Kidney capillary endothelial cell (primary cell): ENCODE measurements around the gene PGGHG.
"Not testable (repeated sequence)": the region's sequence is repeated elsewhere in the genome, so short reads cannot be mapped to it uniquely, and the experiment has no call there.

Source experiments
- DNase-seq: peaks from one replicate; pipeline ENCODE4 v3.0.0-alpha.2; 2018; ENCODE audit warnings: low spot score

Gene PGGHG

GRCh38 chr11:285021-285893 is 3.7 kb upstream of the PGGHG start:
- no peak for DNase-seq

GRCh38 chr11:285894-286220 is 3.1 kb upstream of the PGGHG start:
- DNase-seq: no peak

GRCh38 chr11:286977-287820 is 1.7 kb upstream of the PGGHG start:
- not testable (repeated sequence) for DNase-seq

- no peak for DNase-seq
Observed at GRCh38 chr11:287821-288477, 977 bp upstream of the PGGHG start.

GRCh38 chr11:289398-289711 is 429 bp downstream of the PGGHG start:
- no peak for DNase-seq

GRCh38 chr11:289712-290620 is 1.0 kb downstream of the PGGHG start:
- DNase-seq: no peak

GRCh38 chr11:290621-291231 is 1.8 kb downstream of the PGGHG start:
- no peak for DNase-seq

GRCh38 chr11:291281-292210 is 2.6 kb downstream of the PGGHG start:
- DNase-seq: no peak

GRCh38 chr11:292211-293121 is 3.5 kb downstream of the PGGHG start:
- DNase-seq: no peak

- DNase-seq: no peak
Observed at GRCh38 chr11:293271-293851, 4.4 kb downstream of the PGGHG start.

- no peak for DNase-seq
Observed at GRCh38 chr11:293852-294661, 5.1 kb downstream of the PGGHG start.

- no peak for DNase-seq
Observed at GRCh38 chr11:294780-295179, 5.9 kb downstream of the PGGHG start.

- DNase-seq: no peak
Observed at GRCh38 chr11:295351-296170, 6.6 kb downstream of the PGGHG start.

GRCh38 chr11:296171-297050 is 7.5 kb downstream of the PGGHG start:
- no peak for DNase-seq

- DNase-seq: no peak
Observed at GRCh38 chr11:297051-297585, 8.2 kb downstream of the PGGHG start.
